DND-41 (cell line): ENCODE results near the gene DDX20.
"Not testable (repeated sequence)": the region's sequence is repeated elsewhere in the genome, so short reads cannot be mapped to it uniquely, and the experiment has no call there.

ENCODE experiments used
- EZH2 ChIP-seq: IDR thresholded peaks from 3 replicates; pipeline ENCODE4 v1.6.1; 2012; ENCODE audit warnings: borderline replicate concordance, low read depth, mild to moderate bottlenecking, moderate library complexity, low read length, inconsistent platforms; ENCODE audit not compliant: severe bottlenecking
- TF ChIP-seq, protein P1 (sequence below): IDR thresholded peaks from 2 replicates; pipeline ENCODE4 v1.5.1; 2012; ENCODE audit warnings: borderline replicate concordance, low read length, moderate library complexity, mild to moderate bottlenecking; ENCODE audit not compliant: poor library complexity, severe bottlenecking; ENCODE audit errors: extremely low read depth

DNA sequence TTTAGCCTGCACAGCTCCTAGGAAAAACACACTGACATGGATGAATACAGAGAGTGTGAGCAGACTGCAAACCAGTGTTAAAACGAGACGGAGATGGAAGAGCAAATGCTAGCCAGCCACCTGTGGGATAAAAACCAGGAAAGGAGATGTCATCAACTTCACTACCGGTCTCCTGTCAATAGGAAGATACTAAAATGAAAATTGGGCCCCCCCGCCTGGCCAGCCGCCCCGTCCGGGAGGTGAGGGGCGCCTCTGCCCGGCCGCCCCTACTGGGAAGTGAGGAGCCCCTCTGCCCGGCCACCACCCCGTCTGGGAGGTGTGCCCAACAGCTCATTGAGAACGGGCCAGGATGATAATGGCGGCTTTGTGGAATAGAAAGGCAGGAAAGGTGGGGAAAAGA lies 44.0 kb downstream of the DDX20 start:
- TF ChIP-seq, protein P1, sequence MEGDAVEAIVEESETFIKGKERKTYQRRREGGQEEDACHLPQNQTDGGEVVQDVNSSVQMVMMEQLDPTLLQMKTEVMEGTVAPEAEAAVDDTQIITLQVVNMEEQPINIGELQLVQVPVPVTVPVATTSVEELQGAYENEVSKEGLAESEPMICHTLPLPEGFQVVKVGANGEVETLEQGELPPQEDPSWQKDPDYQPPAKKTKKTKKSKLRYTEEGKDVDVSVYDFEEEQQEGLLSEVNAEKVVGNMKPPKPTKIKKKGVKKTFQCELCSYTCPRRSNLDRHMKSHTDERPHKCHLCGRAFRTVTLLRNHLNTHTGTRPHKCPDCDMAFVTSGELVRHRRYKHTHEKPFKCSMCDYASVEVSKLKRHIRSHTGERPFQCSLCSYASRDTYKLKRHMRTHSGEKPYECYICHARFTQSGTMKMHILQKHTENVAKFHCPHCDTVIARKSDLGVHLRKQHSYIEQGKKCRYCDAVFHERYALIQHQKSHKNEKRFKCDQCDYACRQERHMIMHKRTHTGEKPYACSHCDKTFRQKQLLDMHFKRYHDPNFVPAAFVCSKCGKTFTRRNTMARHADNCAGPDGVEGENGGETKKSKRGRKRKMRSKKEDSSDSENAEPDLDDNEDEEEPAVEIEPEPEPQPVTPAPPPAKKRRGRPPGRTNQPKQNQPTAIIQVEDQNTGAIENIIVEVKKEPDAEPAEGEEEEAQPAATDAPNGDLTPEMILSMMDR = not testable (repeated sequence)
- not testable (repeated sequence) for TF ChIP-seq EZH2
